HepG2 (cell line): ENCODE measurements around the gene OGFOD3. TPM values are rescaled to one million over a fixed set of nuclear protein-coding genes. Genes with fewer than 3 reads are reported as not detected.

Experiments
- CCAR2 ChIP-seq: fragments of 200-400 bp; formaldehyde crosslinking; optimal IDR thresholded peaks from 2 replicates; pipeline ENCODE3; 2018; ENCODE audit warnings: low read depth, mild to moderate bottlenecking, low read length, moderate library complexity
- ISX ChIP-seq: sonication (generic); formaldehyde crosslinking; conservative IDR thresholded peaks from 2 replicates; pipeline ENCODE4 v1.5.0; 2020; ENCODE audit warnings: missing genetic modification reagents
- KDM2A ChIP-seq: sonication (generic); formaldehyde crosslinking; IDR thresholded peaks from 2 replicates; pipeline ENCODE4 v1.4.0; 2020; ENCODE audit warnings: low read depth, missing genetic modification reagents, borderline replicate concordance
- RARA ChIP-seq: IDR thresholded peaks from 2 replicates; pipeline ENCODE4 v1.6.1; 2016; ENCODE audit warnings: missing genetic modification reagents, missing compliant biosample characterization
- ZNF124 ChIP-seq: sonication (generic); formaldehyde crosslinking; IDR thresholded peaks from 2 replicates; pipeline ENCODE4 v1.4.0; 2020; ENCODE audit warnings: missing genetic modification reagents
- ZNF143 ChIP-seq: sonication (generic); formaldehyde crosslinking; IDR thresholded peaks from 2 replicates; pipeline ENCODE4 v1.4.0; 2020; ENCODE audit warnings: missing genetic modification reagents
- ZNF746 ChIP-seq: sonication (generic); formaldehyde crosslinking; IDR thresholded peaks from 2 replicates; pipeline ENCODE4 v1.8.0; 2022; ENCODE audit warnings: mild to moderate bottlenecking, missing genetic modification reagents
- polyA plus RNA-seq, 8 experiments: library from polyadenylated mRNA; depleted of rRNA in 3 of 8; stranded (reverse) in 7 of 8; unstranded in 1 of 8; fragments of >200 nt; fragmentation: Illumina TruSeq in 4 of 8; extraction: Trizol in 4 of 8; gene quantifications; 2 replicates each; pipeline versions ENCODE4 v1.2.1 to v1.2.3, GENCODE V29; 2011 to 2016; ENCODE audit warnings: low read depth in 4 of 8, missing spikeins in 1 of 8, mixed read lengths in 1 of 8; ENCODE audit not compliant: insufficient read depth in 1 of 8
- total RNA-seq, 5 experiments: library from RNA; depleted of rRNA; stranded (reverse); fragments of >200 nt; fragmentation: Illumina TruSeq; extraction: Trizol; gene quantifications; 2 replicates each; pipeline ENCODE4 v1.2.3, GENCODE V29; 2016; ENCODE audit warnings: low read depth in 1 of 5
- TF ChIP-seq, protein P1 (sequence below): sonication (generic); formaldehyde crosslinking; IDR thresholded peaks from 2 replicates; pipeline ENCODE4 v1.4.0; 2020; ENCODE audit warnings: missing genetic modification reagents, borderline replicate concordance
- TF ChIP-seq, protein P2 (sequence below): IDR thresholded peaks from 2 replicates; pipeline ENCODE4 v1.6.1; 2016; ENCODE audit warnings: missing genetic modification reagents, missing compliant biosample characterization
- TF ChIP-seq, protein P3 (sequence below): IDR thresholded peaks from 2 replicates; pipeline ENCODE4 v1.6.1; 2018; ENCODE audit warnings: missing genetic modification reagents, mild to moderate bottlenecking, missing compliant biosample characterization
- TF ChIP-seq, protein P4 (sequence below): sonication (generic); formaldehyde crosslinking; IDR thresholded peaks from 2 replicates; pipeline ENCODE4 v1.4.0; 2020; ENCODE audit warnings: mild to moderate bottlenecking, missing genetic modification reagents
- TF ChIP-seq, protein P5 (sequence below): sonication (generic); formaldehyde crosslinking; IDR thresholded peaks from 2 replicates; pipeline ENCODE4 v1.5.1; 2020; ENCODE audit warnings: missing genetic modification reagents, mild to moderate bottlenecking, borderline replicate concordance
- TF ChIP-seq, protein P6 (sequence below): sonication (generic); formaldehyde crosslinking; IDR thresholded peaks from 2 replicates; pipeline ENCODE4 v1.4.0; 2020; ENCODE audit warnings: missing genetic modification reagents, mild to moderate bottlenecking, borderline replicate concordance

OGFOD3 gene
- total and polyA plus RNA-seq, 2 of the 13 experiments (the other 11 are each of a cell fraction or from before 2014, with no cell fraction given), result 40.0 to 42.1 TPM

DNA sequence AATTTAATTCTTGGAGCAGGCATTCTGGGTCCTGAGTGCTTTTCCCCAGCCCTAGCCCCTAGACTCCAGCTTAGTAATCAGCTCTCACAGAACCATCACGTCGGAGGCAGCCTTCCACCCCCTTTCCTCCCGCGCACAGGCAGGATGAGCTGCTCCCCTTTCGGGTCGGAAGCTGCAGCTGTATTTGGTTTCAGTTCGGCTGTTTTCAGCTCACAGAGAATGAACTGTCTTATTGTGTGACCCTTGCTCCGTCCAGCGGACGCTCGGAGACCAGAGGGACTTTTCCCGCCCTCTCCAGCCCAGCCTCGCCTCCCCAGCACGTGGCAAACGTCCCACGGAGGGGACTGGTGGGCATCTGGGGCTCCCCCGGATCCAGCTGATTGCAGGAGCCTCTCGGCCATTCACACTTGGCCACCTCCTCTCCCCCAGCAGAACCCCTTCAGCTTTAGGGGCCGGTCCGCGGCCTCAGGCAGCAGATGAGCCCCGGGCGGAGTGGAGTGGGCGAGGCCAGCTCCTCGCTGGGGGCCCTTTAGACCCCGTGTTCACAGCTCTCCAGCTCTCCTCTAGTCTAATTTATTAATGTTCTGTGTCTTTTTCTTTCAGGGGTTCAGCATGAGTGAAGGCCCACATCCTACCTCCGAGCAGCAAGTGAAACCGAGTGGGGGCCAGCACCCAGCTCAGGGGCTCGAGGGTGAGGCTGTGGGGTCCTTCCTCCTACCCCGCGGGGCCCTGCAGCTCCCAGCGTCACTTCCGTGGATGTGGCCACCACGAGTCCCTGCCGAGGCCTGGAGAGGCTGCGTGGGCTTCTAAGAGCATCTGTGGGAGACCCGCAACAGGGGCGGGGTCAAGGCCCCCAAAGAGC, 47.7 kb downstream of the OGFOD3 start (continued):
- TF ChIP-seq, protein P1, sequence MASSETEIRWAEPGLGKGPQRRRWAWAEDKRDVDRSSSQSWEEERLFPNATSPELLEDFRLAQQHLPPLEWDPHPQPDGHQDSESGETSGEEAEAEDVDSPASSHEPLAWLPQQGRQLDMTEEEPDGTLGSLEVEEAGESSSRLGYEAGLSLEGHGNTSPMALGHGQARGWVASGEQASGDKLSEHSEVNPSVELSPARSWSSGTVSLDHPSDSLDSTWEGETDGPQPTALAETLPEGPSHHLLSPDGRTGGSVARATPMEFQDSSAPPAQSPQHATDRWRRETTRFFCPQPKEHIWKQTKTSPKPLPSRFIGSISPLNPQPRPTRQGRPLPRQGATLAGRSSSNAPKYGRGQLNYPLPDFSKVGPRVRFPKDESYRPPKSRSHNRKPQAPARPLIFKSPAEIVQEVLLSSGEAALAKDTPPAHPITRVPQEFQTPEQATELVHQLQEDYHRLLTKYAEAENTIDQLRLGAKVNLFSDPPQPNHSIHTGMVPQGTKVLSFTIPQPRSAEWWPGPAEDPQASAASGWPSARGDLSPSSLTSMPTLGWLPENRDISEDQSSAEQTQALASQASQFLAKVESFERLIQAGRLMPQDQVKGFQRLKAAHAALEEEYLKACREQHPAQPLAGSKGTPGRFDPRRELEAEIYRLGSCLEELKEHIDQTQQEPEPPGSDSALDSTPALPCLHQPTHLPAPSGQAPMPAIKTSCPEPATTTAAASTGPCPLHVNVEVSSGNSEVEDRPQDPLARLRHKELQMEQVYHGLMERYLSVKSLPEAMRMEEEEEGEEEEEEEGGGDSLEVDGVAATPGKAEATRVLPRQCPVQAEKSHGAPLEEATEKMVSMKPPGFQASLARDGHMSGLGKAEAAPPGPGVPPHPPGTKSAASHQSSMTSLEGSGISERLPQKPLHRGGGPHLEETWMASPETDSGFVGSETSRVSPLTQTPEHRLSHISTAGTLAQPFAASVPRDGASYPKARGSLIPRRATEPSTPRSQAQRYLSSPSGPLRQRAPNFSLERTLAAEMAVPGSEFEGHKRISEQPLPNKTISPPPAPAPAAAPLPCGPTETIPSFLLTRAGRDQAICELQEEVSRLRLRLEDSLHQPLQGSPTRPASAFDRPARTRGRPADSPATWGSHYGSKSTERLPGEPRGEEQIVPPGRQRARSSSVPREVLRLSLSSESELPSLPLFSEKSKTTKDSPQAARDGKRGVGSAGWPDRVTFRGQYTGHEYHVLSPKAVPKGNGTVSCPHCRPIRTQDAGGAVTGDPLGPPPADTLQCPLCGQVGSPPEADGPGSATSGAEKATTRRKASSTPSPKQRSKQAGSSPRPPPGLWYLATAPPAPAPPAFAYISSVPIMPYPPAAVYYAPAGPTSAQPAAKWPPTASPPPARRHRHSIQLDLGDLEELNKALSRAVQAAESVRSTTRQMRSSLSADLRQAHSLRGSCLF, result peak; percentile 85; the same call in 1 of the 2 replicates
- TF ChIP-seq ZNF746 (CRISPR knock-in tag), result peak; percentile 92
- TF ChIP-seq, protein P2, sequence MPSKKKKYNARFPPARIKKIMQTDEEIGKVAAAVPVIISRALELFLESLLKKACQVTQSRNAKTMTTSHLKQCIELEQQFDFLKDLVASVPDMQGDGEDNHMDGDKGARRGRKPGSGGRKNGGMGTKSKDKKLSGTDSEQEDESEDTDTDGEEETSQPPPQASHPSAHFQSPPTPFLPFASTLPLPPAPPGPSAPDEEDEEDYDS (CRISPR knock-in tag), result peak; percentile 19; the same call in 1 of the 2 replicates
- TF ChIP-seq CCAR2, result no peak
- TF ChIP-seq, protein P3, sequence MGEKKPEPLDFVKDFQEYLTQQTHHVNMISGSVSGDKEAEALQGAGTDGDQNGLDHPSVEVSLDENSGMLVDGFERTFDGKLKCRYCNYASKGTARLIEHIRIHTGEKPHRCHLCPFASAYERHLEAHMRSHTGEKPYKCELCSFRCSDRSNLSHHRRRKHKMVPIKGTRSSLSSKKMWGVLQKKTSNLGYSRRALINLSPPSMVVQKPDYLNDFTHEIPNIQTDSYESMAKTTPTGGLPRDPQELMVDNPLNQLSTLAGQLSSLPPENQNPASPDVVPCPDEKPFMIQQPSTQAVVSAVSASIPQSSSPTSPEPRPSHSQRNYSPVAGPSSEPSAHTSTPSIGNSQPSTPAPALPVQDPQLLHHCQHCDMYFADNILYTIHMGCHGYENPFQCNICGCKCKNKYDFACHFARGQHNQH, result peak; percentile 89
- TF ChIP-seq, protein P4, sequence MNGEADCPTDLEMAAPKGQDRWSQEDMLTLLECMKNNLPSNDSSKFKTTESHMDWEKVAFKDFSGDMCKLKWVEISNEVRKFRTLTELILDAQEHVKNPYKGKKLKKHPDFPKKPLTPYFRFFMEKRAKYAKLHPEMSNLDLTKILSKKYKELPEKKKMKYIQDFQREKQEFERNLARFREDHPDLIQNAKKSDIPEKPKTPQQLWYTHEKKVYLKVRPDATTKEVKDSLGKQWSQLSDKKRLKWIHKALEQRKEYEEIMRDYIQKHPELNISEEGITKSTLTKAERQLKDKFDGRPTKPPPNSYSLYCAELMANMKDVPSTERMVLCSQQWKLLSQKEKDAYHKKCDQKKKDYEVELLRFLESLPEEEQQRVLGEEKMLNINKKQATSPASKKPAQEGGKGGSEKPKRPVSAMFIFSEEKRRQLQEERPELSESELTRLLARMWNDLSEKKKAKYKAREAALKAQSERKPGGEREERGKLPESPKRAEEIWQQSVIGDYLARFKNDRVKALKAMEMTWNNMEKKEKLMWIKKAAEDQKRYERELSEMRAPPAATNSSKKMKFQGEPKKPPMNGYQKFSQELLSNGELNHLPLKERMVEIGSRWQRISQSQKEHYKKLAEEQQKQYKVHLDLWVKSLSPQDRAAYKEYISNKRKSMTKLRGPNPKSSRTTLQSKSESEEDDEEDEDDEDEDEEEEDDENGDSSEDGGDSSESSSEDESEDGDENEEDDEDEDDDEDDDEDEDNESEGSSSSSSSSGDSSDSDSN (CRISPR knock-in tag), result peak; percentile 53; the same call in 1 of the 2 replicates
- peak; percentile 92; the same call in 1 of the 2 replicates for TF ChIP-seq ISX (CRISPR knock-in tag)
- TF ChIP-seq ZNF124 (CRISPR knock-in tag), result peak; percentile 86
- TF ChIP-seq, protein P5, sequence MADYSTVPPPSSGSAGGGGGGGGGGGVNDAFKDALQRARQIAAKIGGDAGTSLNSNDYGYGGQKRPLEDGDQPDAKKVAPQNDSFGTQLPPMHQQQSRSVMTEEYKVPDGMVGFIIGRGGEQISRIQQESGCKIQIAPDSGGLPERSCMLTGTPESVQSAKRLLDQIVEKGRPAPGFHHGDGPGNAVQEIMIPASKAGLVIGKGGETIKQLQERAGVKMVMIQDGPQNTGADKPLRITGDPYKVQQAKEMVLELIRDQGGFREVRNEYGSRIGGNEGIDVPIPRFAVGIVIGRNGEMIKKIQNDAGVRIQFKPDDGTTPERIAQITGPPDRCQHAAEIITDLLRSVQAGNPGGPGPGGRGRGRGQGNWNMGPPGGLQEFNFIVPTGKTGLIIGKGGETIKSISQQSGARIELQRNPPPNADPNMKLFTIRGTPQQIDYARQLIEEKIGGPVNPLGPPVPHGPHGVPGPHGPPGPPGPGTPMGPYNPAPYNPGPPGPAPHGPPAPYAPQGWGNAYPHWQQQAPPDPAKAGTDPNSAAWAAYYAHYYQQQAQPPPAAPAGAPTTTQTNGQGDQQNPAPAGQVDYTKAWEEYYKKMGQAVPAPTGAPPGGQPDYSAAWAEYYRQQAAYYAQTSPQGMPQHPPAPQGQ (CRISPR knock-in tag), result no peak
- peak; percentile 56; the same call in 1 of the 2 replicates for TF ChIP-seq ZNF143
- peak; percentile 45; the same call in 1 of the 2 replicates for TF ChIP-seq RARA (CRISPR knock-in tag)
- TF ChIP-seq, protein P6, sequence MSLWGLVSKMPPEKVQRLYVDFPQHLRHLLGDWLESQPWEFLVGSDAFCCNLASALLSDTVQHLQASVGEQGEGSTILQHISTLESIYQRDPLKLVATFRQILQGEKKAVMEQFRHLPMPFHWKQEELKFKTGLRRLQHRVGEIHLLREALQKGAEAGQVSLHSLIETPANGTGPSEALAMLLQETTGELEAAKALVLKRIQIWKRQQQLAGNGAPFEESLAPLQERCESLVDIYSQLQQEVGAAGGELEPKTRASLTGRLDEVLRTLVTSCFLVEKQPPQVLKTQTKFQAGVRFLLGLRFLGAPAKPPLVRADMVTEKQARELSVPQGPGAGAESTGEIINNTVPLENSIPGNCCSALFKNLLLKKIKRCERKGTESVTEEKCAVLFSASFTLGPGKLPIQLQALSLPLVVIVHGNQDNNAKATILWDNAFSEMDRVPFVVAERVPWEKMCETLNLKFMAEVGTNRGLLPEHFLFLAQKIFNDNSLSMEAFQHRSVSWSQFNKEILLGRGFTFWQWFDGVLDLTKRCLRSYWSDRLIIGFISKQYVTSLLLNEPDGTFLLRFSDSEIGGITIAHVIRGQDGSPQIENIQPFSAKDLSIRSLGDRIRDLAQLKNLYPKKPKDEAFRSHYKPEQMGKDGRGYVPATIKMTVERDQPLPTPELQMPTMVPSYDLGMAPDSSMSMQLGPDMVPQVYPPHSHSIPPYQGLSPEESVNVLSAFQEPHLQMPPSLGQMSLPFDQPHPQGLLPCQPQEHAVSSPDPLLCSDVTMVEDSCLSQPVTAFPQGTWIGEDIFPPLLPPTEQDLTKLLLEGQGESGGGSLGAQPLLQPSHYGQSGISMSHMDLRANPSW, result no peak
- TF ChIP-seq KDM2A (CRISPR knock-in tag), result peak; percentile 67
